T-cell (primary cell): Measurements from ENCODE around the gene COPE. TPM values are rescaled to one million over a fixed set of nuclear protein-coding genes. Genes with fewer than 3 reads are reported as not detected.

Source experiments
- ATAC-seq, 4 experiments: fragments of 200-7000 bp in 3 of 4; fragments of 150-1000 bp in 1 of 4; cut with Tn5 transposase; replicated peaks in 1 of 4; 1 replicate in 3 of 4; 2 replicates in 1 of 4; pipeline ENCODE4 v1.10.0; 2021; ENCODE audit warnings: moderate library complexity in 3 of 4, mild to moderate bottlenecking in 2 of 4, moderate number of reproducible peaks in 1 of 4
- CTCF ChIA-PET, 2 donors: fragments of 300-600 bp; sonication (Branson Sonifier 250); formaldehyde crosslinking; loops; one replicate each; lab custom pipeline; 2022; ENCODE audit warnings: antibody characterized with exemption in 2 of 2; lab: Charles Lee
- POLR2A ChIA-PET, 2 donors: fragments of 300-600 bp; sonication (Branson Sonifier 250); formaldehyde crosslinking; loops; one replicate each; lab custom pipeline; 2022; ENCODE audit warnings: antibody characterized with exemption in 2 of 2; lab: Charles Lee
- DNase-seq, 35 experiments: peaks; one replicate each; pipeline versions ENCODE4 v3.0.0 to v3.0.0-alpha.2; 2013 to 2023
- H3K27ac ChIP-seq: one replicate; pipeline ENCODE4 v1.5.1; 2013; ENCODE audit warnings: low read length
- H3K27me3 ChIP-seq, 2 experiments: replicated peaks in 1 of 2; 1 replicate in 1 of 2; 2 replicates in 1 of 2; pipeline versions ENCODE4 v1.6.1 to v1.7.0; 2013; ENCODE audit warnings: low read length in 1 of 2, mixed read lengths in 1 of 2; ENCODE audit not compliant: control insufficient read depth in 2 of 2, insufficient read depth in 2 of 2; ENCODE audit errors: extremely low read depth in 1 of 2
- H3K36me3 ChIP-seq, 2 donors: 1 replicate in 1 of 2; 2 replicates in 1 of 2; pipeline versions ENCODE4 v1.6.1 to v1.7.0; 2013; ENCODE audit warnings: low read length in 1 of 2; ENCODE audit not compliant: control insufficient read depth in 2 of 2, insufficient read depth in 1 of 2; ENCODE audit errors: extremely low read depth in 1 of 2
- H3K4me1 ChIP-seq, 2 experiments: 1 replicate in 1 of 2; 2 replicates in 1 of 2; pipeline versions ENCODE4 v1.6.1 to v1.7.0; 2013; ENCODE audit warnings: low read length in 2 of 2, mixed read lengths in 1 of 2; ENCODE audit not compliant: insufficient read depth in 2 of 2, control insufficient read depth in 1 of 2; ENCODE audit errors: extremely low read depth in 1 of 2
- H3K4me3 ChIP-seq, 2 donors: 1 replicate in 1 of 2; 2 replicates in 1 of 2; pipeline versions ENCODE4 v1.5.1 to v1.7.0; 2013; ENCODE audit warnings: mild to moderate bottlenecking in 2 of 2, low read length in 1 of 2, moderate library complexity in 1 of 2; ENCODE audit not compliant: control insufficient read depth in 1 of 2; ENCODE audit errors: extremely low read depth in 1 of 2
- H3K9me3 ChIP-seq: 2 replicates; pipeline ENCODE4 v1.7.0; 2013
- H3K27ac Mint-ChIP-seq, 2 donors: one replicate each; pipeline ENCODE4 v1.8.0; 2020 to 2021; ENCODE audit warnings: mild to moderate bottlenecking in 2 of 2, mixed read lengths in 2 of 2
- H3K27me3 Mint-ChIP-seq, 2 donors: one replicate each; pipeline ENCODE4 v1.8.0; 2021 to 2022; ENCODE audit warnings: mixed read lengths in 2 of 2
- H3K36me3 Mint-ChIP-seq: one replicate; pipeline ENCODE4 v1.8.0; 2021; ENCODE audit warnings: mixed read lengths
- H3K4me1 Mint-ChIP-seq, 3 donors: one replicate each; pipeline ENCODE4 v1.8.0; 2020 to 2022; ENCODE audit warnings: mixed read lengths in 3 of 3, mild to moderate bottlenecking in 1 of 3
- H3K4me3 Mint-ChIP-seq, 3 donors: one replicate each; pipeline ENCODE4 v1.8.0; 2020 to 2022; ENCODE audit warnings: mild to moderate bottlenecking in 3 of 3, mixed read lengths in 3 of 3, moderate library complexity in 3 of 3
- H3K9me3 Mint-ChIP-seq, 3 donors: one replicate each; pipeline ENCODE4 v1.8.0; 2020 to 2022; ENCODE audit warnings: mixed read lengths in 3 of 3
- WGBS: methylation state at CpG from one replicate; pipeline ENCODE4 v1.1.5; 2013; ENCODE audit warnings: missing lambda C conversion rate; ENCODE audit not compliant: insufficient coverage; 5-methylcytosine and 5-hydroxymethylcytosine counted together
- total RNA-seq, 35 experiments: library from RNA in 6 of 35; stranded (reverse) in 6 of 35; fragments of 120-200 nt in 1 of 35; gene quantifications; one replicate each; pipeline versions ENCODE4 v1.2.1 to v1.2.4 and lab custom pipeline; 2013 to 2026

The COPE gene
- total RNA-seq, 5 donors from 2014 or later (not counting 1 experiment from before 2014, with no cell fraction given), result 148 to 222 (median 189) TPM

DNA sequence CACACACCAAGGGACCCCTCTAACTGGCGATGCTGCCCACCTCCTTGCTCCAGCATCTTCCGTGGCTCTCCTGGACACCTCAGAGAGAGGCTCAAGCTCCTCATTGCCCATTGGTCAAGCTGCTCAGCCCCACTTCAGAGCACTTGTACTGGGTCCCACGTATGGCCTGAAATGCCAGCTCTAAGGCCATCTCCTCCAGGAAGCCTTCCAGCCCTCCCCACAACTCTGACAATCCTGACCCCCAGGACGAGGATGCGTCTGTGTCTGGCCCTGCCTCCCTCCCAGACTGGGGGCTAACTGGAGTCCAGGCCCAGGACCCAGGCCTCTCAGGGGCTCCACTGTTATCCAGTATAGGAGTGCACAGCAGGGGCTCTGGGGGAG lies 29.8 kb upstream of the COPE start:
- Mint-ChIP-seq H3K36me3 (no peaks in the 10 kb centered on the region), H3K9me3 (no peaks in the 10 kb centered on the region), H3K27me3 (peaks cover 5 to 6% of the 10 kb centered on the region in 2 donors), H3K4me3 (no peak overlapping the region), H3K4me1 (peaks cover 0 to 14% (median 2%) of the 10 kb centered on the region in 3 donors), H3K27ac (no peak overlapping the region)
- Histone ChIP-seq H3K27me3 (peaks cover 0 to 34% of the 10 kb centered on the region in 2 experiments), H3K9me3 (no peaks in the 10 kb centered on the region), H3K27ac (no peak overlapping the region), H3K4me3 (no peak overlapping the region), H3K4me1 (peaks cover 0 to 31% of the 10 kb centered on the region in 2 experiments), H3K36me3 (no peaks in the 10 kb centered on the region)
- 83% methylated on average over 2 of the region's 5 CpGs for WGBS
- ChIA-PET CTCF (no interaction called here), POLR2A (no interaction called here)
- ATAC-seq (no peak), DNase-seq (no peak)

DNA sequence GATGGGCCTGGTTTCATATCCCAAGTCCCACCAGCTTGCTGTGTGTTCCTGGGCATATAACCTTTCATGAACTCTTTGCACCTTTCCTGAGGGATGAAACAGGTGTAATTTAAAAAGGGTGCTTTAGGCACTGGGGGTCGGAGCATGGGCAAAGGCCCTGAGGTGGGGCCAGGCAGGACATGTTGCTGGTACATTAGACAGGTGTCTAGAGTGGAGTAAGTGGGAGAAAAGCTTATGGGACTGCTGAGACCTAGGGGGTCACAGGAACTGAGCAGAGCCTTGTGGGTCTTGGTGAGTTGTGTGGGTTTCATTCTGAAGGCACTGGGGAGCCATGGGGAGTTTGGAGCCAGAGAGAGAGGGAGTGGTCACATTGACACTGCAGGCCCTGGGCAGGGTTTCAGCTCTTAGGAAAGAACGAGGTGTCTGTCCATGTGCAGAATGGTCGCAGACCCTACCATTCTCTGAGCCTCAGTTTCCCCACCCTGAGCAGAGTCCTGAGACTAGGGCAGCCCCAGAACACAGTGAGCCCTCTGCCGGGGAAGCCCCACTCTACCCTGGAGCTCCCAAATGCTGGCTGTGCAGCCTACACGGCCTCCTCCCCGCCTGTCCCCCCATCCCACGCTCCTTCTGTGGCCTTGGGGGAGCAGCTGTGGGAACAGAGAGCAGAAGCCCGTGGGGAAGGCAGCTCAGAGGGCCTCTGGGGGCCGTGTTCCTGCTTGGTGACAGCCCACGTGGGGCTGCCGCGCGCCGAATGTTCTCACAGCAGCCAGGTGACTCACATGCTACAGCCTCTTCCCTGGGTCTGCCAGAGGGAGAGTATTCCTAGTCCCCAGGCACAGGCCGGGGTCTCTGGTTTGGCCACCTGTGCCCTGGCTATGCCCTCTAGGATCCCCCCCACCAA lies 29.1 kb upstream of the COPE start:
- no peaks in the 10 kb centered on the region for H3K36me3 ChIP-seq
- ATAC-seq, result no peak
- no peak overlapping the region for H3K27ac ChIP-seq
- Mint-ChIP-seq H3K9me3 (no peaks in the 10 kb centered on the region), H3K4me1 (peaks cover 0 to 14% (median 2%) of the 10 kb centered on the region in 3 donors), H3K27me3 (peaks cover 4 to 5% of the 10 kb centered on the region in 2 donors), H3K36me3 (no peaks in the 10 kb centered on the region), H3K27ac (no peak overlapping the region), H3K4me3 (no peak overlapping the region)
- no peaks in the 10 kb centered on the region for H3K9me3 ChIP-seq
- no peak overlapping the region for H3K4me3 ChIP-seq
- peaks cover 0 to 33% of the 10 kb centered on the region in 2 experiments for H3K27me3 ChIP-seq
- DNase-seq, result no peak
- H3K4me1 ChIP-seq, result peaks cover 0 to 31% of the 10 kb centered on the region in 2 experiments
- ChIA-PET CTCF (no interaction called here), POLR2A (no interaction called here)
- WGBS, result 60% methylated on average over 12 of the region's 15 CpGs

DNA sequence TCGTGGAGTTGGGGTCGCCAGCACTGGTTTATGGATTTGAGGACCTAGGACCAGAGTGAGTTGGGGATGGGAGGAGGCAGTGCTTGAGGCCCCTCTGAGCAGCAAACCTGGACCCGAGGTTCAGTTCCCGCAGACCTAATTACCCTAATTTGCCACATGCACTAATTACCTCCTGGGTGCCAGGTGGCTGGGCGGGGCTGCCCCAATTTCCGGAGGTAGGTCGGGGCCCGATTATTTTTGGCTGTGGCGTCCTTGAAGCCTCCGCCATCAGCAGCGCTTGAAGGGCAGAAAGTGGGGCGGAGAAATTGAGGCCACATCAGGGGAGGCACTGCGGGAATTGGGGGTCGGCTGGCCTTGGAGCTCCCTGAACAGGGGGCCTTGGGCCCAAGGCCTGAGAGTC lies 27.7 kb upstream of the COPE start:
- no peak for ATAC-seq
- POLR2A ChIA-PET, result no interaction called here
- no peaks in the 10 kb centered on the region for H3K36me3 Mint-ChIP-seq
- DNase-seq, result no peak
- H3K36me3 ChIP-seq, result no peaks in the 10 kb centered on the region
- no peak overlapping the region for H3K4me3 ChIP-seq
- H3K27me3 ChIP-seq, result peaks cover 0 to 40% of the 10 kb centered on the region in 2 experiments
- no peak overlapping the region for H3K27ac ChIP-seq
- H3K4me3 Mint-ChIP-seq, result no peak overlapping the region
- H3K27me3 Mint-ChIP-seq, result peaks cover 13 to 15% of the 10 kb centered on the region in 2 donors
- no peaks in the 10 kb centered on the region for H3K9me3 Mint-ChIP-seq
- peaks cover 0 to 31% of the 10 kb centered on the region in 2 experiments for H3K4me1 ChIP-seq
- H3K4me1 Mint-ChIP-seq, result peaks cover 0 to 20% (median 2%) of the 10 kb centered on the region in 3 donors
- no peaks in the 10 kb centered on the region for H3K9me3 ChIP-seq
- peak overlapping the region in 1 of 2 donors; percentile 55 for H3K27ac Mint-ChIP-seq
- 66% methylated on average over 10 of the region's 14 CpGs for WGBS
- CTCF ChIA-PET, result no interaction called here

DNA sequence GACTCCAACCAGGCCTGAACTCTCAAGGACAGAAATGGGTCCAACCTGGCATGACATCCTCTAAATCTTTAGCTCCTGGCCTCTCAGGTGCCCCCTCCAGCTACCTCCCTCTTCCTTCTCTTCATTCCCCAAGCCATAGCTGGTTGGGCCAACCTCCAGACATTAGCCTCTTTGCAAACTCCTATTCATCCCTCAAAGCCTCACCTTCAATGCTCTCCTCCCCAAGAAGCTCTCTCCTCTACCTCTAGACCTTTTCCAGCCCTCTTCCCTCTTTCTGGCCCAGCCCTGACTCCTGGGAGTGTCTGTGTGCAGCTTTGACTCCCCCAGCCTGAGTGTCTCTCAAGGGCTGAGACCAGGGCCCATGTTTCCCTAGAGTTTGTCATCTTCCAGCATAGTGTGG lies 27.1 kb upstream of the COPE start:
- no peak for ATAC-seq
- no peak overlapping the region for H3K27ac ChIP-seq
- CTCF ChIA-PET, result no interaction called here
- H3K27me3 ChIP-seq, result peaks cover 0 to 46% of the 10 kb centered on the region in 2 experiments
- H3K27ac Mint-ChIP-seq, result no peak overlapping the region
- peaks cover 0 to 37% of the 10 kb centered on the region in 2 experiments for H3K4me1 ChIP-seq
- peaks cover 18 to 20% of the 10 kb centered on the region in 2 donors for H3K27me3 Mint-ChIP-seq
- no peaks in the 10 kb centered on the region for H3K9me3 Mint-ChIP-seq
- POLR2A ChIA-PET, result no interaction called here
- no peak overlapping the region for H3K4me3 Mint-ChIP-seq
- H3K4me1 Mint-ChIP-seq, result peaks cover 0 to 25% (median 5%) of the 10 kb centered on the region in 3 donors
- no peak for DNase-seq
- H3K9me3 ChIP-seq, result no peaks in the 10 kb centered on the region
- no peak overlapping the region for H3K4me3 ChIP-seq
- H3K36me3 Mint-ChIP-seq, result no peaks in the 10 kb centered on the region
- H3K36me3 ChIP-seq, result no peaks in the 10 kb centered on the region

DNA sequence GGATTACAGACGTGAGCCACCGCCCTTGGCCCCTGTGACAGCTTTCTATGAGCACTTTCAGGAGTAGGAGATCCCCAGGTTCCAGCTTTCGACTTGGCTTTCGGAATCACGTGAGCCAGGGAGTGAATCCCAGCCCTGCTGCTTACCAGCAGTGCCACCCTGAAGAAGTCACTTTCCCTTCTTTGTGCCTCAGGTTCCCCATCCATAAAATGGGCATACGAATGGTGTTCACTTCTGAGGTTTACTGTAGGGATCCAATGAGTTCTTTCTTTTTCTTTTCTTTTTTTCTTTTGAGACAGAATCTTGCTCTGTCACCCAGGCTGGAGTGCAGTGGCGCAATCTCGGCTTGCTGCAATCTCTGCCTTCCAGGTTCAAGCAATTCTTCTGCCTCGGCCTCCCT lies 26.1 kb upstream of the COPE start:
- H3K27me3 Mint-ChIP-seq, result peaks cover 21 to 24% of the 10 kb centered on the region in 2 donors

DNA sequence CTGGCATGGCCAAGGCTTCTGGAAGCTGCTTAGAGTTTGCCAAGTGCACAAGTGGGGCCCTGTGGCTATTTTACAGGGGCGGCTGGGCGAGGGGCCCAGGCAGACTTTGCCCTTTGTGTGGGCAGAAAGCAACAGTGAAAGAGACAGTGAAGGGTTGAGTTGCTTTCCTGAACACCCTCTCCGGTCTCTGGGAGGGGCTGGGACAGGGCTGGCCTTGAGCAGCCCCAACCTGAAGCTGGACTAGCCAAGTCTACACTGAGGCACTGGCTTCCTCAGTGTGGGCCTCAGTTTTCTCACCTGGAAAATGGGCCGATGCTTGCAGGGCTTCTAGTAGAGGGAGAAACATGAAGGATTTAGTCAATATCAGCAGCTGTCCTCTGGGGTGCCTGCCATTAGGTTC lies 24.3 kb upstream of the COPE start:
- Mint-ChIP-seq H3K27ac (no peak overlapping the region), H3K36me3 (no peaks in the 10 kb centered on the region), H3K4me3 (no peak overlapping the region), H3K27me3 (peaks cover 29 to 38% of the 10 kb centered on the region in 2 donors), H3K9me3 (no peaks in the 10 kb centered on the region), H3K4me1 (peaks cover 5 to 36% (median 11%) of the 10 kb centered on the region in 3 donors)
- peaks cover 0 to 40% of the 10 kb centered on the region in 2 experiments for H3K4me1 ChIP-seq
- WGBS, result 25% methylated on average over 1 of the region's 4 CpGs
- no peaks in the 10 kb centered on the region for H3K36me3 ChIP-seq
- peaks cover 0 to 64% of the 10 kb centered on the region in 2 experiments for H3K27me3 ChIP-seq
- H3K9me3 ChIP-seq, result no peaks in the 10 kb centered on the region
- H3K27ac ChIP-seq, result no peak overlapping the region
- DNase-seq (no peak), ATAC-seq (no peak)
- ChIA-PET POLR2A (no interaction called here), CTCF (no interaction called here)
- no peak overlapping the region for H3K4me3 ChIP-seq

More for the DNA sequence above, 26.1 kb upstream of the COPE start:
- peaks cover 0 to 44% of the 10 kb centered on the region in 2 experiments for H3K4me1 ChIP-seq
- no peaks in the 10 kb centered on the region for H3K9me3 Mint-ChIP-seq
- peaks cover 0 to 52% of the 10 kb centered on the region in 2 experiments for H3K27me3 ChIP-seq
- H3K27ac Mint-ChIP-seq, result no peak overlapping the region
- H3K4me1 Mint-ChIP-seq, result peaks cover 0 to 28% (median 8%) of the 10 kb centered on the region in 3 donors
- ChIA-PET CTCF (no interaction called here), POLR2A (no interaction called here)
- no peaks in the 10 kb centered on the region for H3K36me3 Mint-ChIP-seq
- DNase-seq (no peak), ATAC-seq (no peak)
- no peak overlapping the region for H3K4me3 Mint-ChIP-seq
- no peaks in the 10 kb centered on the region for H3K36me3 ChIP-seq
- WGBS, result 91% methylated on average over 7 of the region's 9 CpGs
- no peak overlapping the region for H3K27ac ChIP-seq
- H3K9me3 ChIP-seq, result no peaks in the 10 kb centered on the region
- H3K4me3 ChIP-seq, result no peak overlapping the region
